Measurements from ENCODE around the gene KIAA1755. TPM values are rescaled to one million over a fixed set of nuclear protein-coding genes. Genes with fewer than 3 reads are reported as not detected.
"Not testable (repeated sequence)": the region's sequence is repeated elsewhere in the genome, so short reads cannot be mapped to it uniquely, and the experiment has no call there.

KIAA1755 gene
- polyA plus RNA-seq, 4 donors: 2.3 to 5.5 (median 4.4) TPM

- DNase-seq (ENCODE audit: low read depth in 4 of 4, low spot score in 2 of 4): no peak
Measured at GRCh38 chr20:38267296-38267695, 6.8 kb upstream of the KIAA1755 start.

GRCh38 chr20:38266426-38266825 lies 5.9 kb upstream of the KIAA1755 start:
- DNase-seq (ENCODE audit: low read depth in 4 of 4, low spot score in 2 of 4): no peak

- DNase-seq (ENCODE audit: low read depth in 4 of 4, low spot score in 2 of 4): no peak
Measured at GRCh38 chr20:38262931-38263330, 2.4 kb upstream of the KIAA1755 start.

- no peak for DNase-seq (ENCODE audit: low read depth in 4 of 4, low spot score in 2 of 4)
Measured at GRCh38 chr20:38261054-38261390, 487 bp upstream of the KIAA1755 start.

- DNase-seq (ENCODE audit: low read depth in 4 of 4, low spot score in 2 of 4): no peak
Measured at GRCh38 chr20:38260025-38260377, 534 bp downstream of the KIAA1755 start.

- no peak for DNase-seq (ENCODE audit: low read depth in 4 of 4, low spot score in 2 of 4)
Measured at GRCh38 chr20:38258545-38259215, 1.9 kb downstream of the KIAA1755 start.

- DNase-seq (ENCODE audit: low read depth in 4 of 4, low spot score in 2 of 4): no peak
Measured at GRCh38 chr20:38256966-38257365, 3.6 kb downstream of the KIAA1755 start.

GRCh38 chr20:38256021-38256420 lies 4.5 kb downstream of the KIAA1755 start:
- no peak for DNase-seq (ENCODE audit: low read depth in 4 of 4, low spot score in 2 of 4)

GRCh38 chr20:38255393-38255792 lies 5.1 kb downstream of the KIAA1755 start:
- DNase-seq (ENCODE audit: low read depth in 4 of 4, low spot score in 2 of 4): no peak

- not testable (repeated sequence) for DNase-seq (ENCODE audit: low read depth in 4 of 4, low spot score in 2 of 4)
Measured at GRCh38 chr20:38254621-38255020, 5.9 kb downstream of the KIAA1755 start.

- DNase-seq (ENCODE audit: low read depth in 4 of 4, low spot score in 2 of 4): no peak
Measured at GRCh38 chr20:38253571-38253970, 7.0 kb downstream of the KIAA1755 start.

GRCh38 chr20:38252292-38253288 lies 7.9 kb downstream of the KIAA1755 start:
- DNase-seq (ENCODE audit: low read depth in 4 of 4, low spot score in 2 of 4): no peak

- not testable (repeated sequence) for DNase-seq (ENCODE audit: low read depth in 4 of 4, low spot score in 2 of 4)
Measured at GRCh38 chr20:38251441-38251840, 9.1 kb downstream of the KIAA1755 start.

GRCh38 chr20:38250609-38251008 lies 9.9 kb downstream of the KIAA1755 start:
- DNase-seq (ENCODE audit: low read depth in 4 of 4, low spot score in 2 of 4): no peak

- no peak for DNase-seq (ENCODE audit: low read depth in 4 of 4, low spot score in 2 of 4)
Measured at GRCh38 chr20:38249536-38250310, 10.8 kb downstream of the KIAA1755 start.

- DNase-seq (ENCODE audit: low read depth in 4 of 4, low spot score in 2 of 4): no peak
Measured at GRCh38 chr20:38248133-38248532, 12.4 kb downstream of the KIAA1755 start.

GRCh38 chr20:38247725-38248124 lies 12.8 kb downstream of the KIAA1755 start:
- not testable (repeated sequence) for DNase-seq (ENCODE audit: low read depth in 4 of 4, low spot score in 2 of 4)

- DNase-seq (ENCODE audit: low read depth in 4 of 4, low spot score in 2 of 4): no peak
Measured at GRCh38 chr20:38247166-38247509, 13.4 kb downstream of the KIAA1755 start.

GRCh38 chr20:38246357-38247165 lies 14.0 kb downstream of the KIAA1755 start:
- DNase-seq (ENCODE audit: low read depth in 4 of 4, low spot score in 2 of 4): no peak

GRCh38 chr20:38245753-38246152 lies 14.8 kb downstream of the KIAA1755 start:
- no peak for DNase-seq (ENCODE audit: low read depth in 4 of 4, low spot score in 2 of 4)

GRCh38 chr20:38243709-38244020 lies 16.9 kb downstream of the KIAA1755 start:
- DNase-seq (ENCODE audit: low read depth in 4 of 4, low spot score in 2 of 4): no peak

All from left renal cortex interstitium (tissue), 4 donors.